ENCODE results near the gene GRIA1. TPM values are rescaled to one million over a fixed set of nuclear protein-coding genes. Genes with fewer than 3 reads are reported as not detected.
A peak's percentile ranks its signal among the peaks of the same experiment; 100 is the strongest.

The GRIA1 gene
- total RNA-seq, 4 donors from 2014 or later, result 0.63 to 1.2 (median 0.93) TPM

DNA sequence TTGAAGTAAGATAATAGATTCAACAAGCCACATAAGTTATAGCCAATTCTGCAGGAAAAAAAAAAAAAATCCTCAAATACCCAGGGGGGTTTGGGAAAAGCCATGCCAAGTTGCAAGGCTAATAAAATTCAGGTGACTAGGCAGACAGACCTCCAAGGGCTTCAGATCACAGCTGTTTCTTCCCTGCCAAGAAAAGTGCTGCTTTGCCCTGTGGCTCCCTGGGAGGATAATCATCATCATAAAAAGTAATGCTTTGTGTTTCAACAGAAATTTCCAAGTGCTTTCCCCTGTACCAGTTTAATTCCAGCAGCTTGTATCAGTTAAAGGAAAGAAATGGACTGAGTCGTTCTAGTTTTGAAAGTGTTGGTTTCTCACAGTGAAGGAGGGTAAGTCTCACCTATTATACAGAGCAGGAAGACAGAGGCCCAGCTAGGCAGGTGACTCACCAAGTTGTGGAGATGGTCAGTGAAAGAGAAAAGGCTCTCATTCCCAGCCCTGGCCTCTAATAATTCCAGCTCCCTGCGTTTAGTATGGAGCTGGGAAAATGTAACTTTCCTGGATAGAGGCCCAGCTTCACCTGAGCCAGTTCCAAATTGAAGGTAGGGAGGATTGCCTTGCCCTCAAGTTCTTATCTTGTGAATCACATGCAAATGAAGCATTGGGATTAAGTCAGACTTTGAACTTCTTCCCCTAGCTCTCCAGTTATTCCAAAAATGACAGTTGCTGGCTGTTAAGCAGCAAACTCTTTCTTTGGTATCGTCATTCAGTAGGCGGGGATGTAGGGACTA, 263.4 kb downstream of the GRIA1 start:
- TF ChIP-seq EP300 (IDR thresholded peaks at IDR 0.05) (no peak), POLR2AphosphoS5 (IDR thresholded peaks at IDR 0.05) (no peak), POLR2A (IDR thresholded peaks at IDR 0.05; ENCODE audit: low read depth) (no peak), CTCF (IDR thresholded peaks at IDR 0.05) (no peak)
- Histone ChIP-seq H3K4me3 (no peak overlapping the region), H3K4me1 (no peaks in the 10 kb centered on the region), H3K36me3 (no peaks in the 10 kb centered on the region), H3K27ac (replicated peaks in 1 of 4) (no peak overlapping the region), H3K9me3 (peaks cover 0 to 22% (median 2%) of the 10 kb centered on the region in 4 donors), H3K27me3 (no peaks in the 10 kb centered on the region)
- intact Hi-C loops (cut with DNase I), result no loop called here
- WGBS, result 80% methylated on average over 4 of the region's 4 CpGs
- DNase-seq (ENCODE audit: extremely low spot score), result peak; percentile 70

DNA sequence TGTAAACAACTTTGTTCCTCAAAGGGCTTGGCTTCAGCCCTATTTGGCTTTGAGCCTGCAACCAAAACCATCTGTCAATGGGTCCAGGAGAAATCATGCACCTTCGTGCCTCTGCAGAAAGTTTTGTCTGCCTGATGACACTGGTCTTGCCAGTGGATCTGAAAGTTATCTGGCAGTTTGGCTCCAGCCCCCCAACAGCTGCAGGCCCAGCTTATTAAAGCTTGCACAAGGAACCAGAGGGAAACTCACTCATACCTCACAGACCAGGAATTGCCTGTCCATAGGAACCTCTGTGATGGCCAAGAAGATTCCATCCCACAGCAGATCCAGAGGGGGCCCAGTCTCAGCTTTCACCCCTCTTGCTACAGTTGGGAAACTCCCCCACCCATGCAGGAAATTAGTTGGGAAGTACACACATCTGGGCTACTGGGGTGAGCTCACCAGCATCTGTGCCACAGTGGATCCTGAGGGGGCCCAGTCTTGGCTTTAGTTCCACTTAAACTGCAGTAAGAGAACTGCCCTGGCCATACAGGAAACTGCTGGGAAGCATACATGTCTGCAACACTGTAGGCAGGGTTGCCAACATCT, 265.5 kb downstream of the GRIA1 start:
- H3K9me3 ChIP-seq, result peaks cover 0 to 22% (median 2%) of the 10 kb centered on the region in 4 donors
- WGBS, result 43% methylated on average over 1 of the region's 1 CpG
- no peak overlapping the region for H3K27ac ChIP-seq (replicated peaks in 1 of 4)
- TF ChIP-seq POLR2A (IDR thresholded peaks at IDR 0.05; ENCODE audit: low read depth), result no peak
- TF ChIP-seq POLR2AphosphoS5 (IDR thresholded peaks at IDR 0.05), result no peak
- TF ChIP-seq EP300 (IDR thresholded peaks at IDR 0.05), result no peak
- TF ChIP-seq CTCF (IDR thresholded peaks at IDR 0.05), result no peak
- H3K4me3 ChIP-seq, result no peak overlapping the region
- H3K27me3 ChIP-seq, result no peaks in the 10 kb centered on the region
- H3K4me1 ChIP-seq, result no peaks in the 10 kb centered on the region
- intact Hi-C loops (cut with DNase I), result no loop called here
- no peaks in the 10 kb centered on the region for H3K36me3 ChIP-seq
- DNase-seq (ENCODE audit: extremely low spot score), result peak; percentile 81

GRCh38 chr5:153756540-153756939, 266.1 kb downstream of the GRIA1 start:
- 90% methylated on average over 2 of the region's 2 CpGs for WGBS
- H3K27ac ChIP-seq (replicated peaks in 1 of 4), result no peak overlapping the region
- peaks cover 0 to 22% (median 2%) of the 10 kb centered on the region in 4 donors for H3K9me3 ChIP-seq
- no peaks in the 10 kb centered on the region for H3K4me1 ChIP-seq
- no peak for DNase-seq (ENCODE audit: extremely low spot score)
- H3K4me3 ChIP-seq, result no peak overlapping the region
- TF ChIP-seq POLR2A (IDR thresholded peaks at IDR 0.05; ENCODE audit: low read depth), result no peak
- TF ChIP-seq CTCF (IDR thresholded peaks at IDR 0.05), result no peak
- no peak for TF ChIP-seq EP300 (IDR thresholded peaks at IDR 0.05)
- no peak for TF ChIP-seq POLR2AphosphoS5 (IDR thresholded peaks at IDR 0.05)
- intact Hi-C loops (cut with DNase I), result no loop called here
- H3K27me3 ChIP-seq, result no peaks in the 10 kb centered on the region
- no peaks in the 10 kb centered on the region for H3K36me3 ChIP-seq

DNA sequence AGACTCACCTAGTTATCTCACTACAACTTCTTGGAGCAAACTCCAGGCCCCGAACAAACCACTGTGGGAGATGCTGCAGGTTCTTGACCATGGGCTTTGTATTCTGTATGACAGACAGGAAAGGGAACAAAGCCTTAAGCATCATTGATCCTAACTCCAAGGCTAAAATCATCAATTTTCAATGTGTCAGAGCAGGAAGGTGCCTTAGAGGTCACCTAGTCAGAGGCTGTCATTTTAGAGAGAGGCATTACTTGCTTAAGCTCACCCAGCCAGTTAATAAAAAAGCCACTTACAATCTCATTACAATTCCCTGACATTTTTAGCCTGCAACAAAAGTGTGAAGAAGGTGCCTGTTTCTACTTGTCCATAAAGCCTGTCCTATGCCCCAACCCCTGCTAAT, 275.5 kb downstream of the GRIA1 start:
- peak; percentile 57 for DNase-seq (ENCODE audit: extremely low spot score)
- H3K36me3 ChIP-seq, result no peaks in the 10 kb centered on the region
- no peaks in the 10 kb centered on the region for H3K4me1 ChIP-seq
- intact Hi-C loops (cut with DNase I), result no loop called here
- WGBS, result 89% methylated on average over 1 of the region's 1 CpG
- no peaks in the 10 kb centered on the region for H3K27me3 ChIP-seq
- H3K4me3 ChIP-seq, result no peak overlapping the region
- no peak overlapping the region for H3K27ac ChIP-seq (replicated peaks in 1 of 4)
- TF ChIP-seq POLR2AphosphoS5 (IDR thresholded peaks at IDR 0.05), result no peak
- TF ChIP-seq EP300 (IDR thresholded peaks at IDR 0.05), result no peak
- TF ChIP-seq POLR2A (IDR thresholded peaks at IDR 0.05; ENCODE audit: low read depth), result no peak
- TF ChIP-seq CTCF (IDR thresholded peaks at IDR 0.05), result no peak
- no peaks in the 10 kb centered on the region for H3K9me3 ChIP-seq
